H1 (cell line): ENCODE measurements around the gene SPAG16. TPM values are rescaled to one million over a fixed set of nuclear protein-coding genes. Genes with fewer than 3 reads are reported as not detected.

ENCODE experiments used
- CTCF ChIA-PET: fragments of 300-600 bp; sonication (Branson Sonifier 250); formaldehyde crosslinking; loops from one replicate; lab custom pipeline; 2021; ENCODE audit not compliant: partially characterized antibody; lab: Charles Lee
- POLR2A ChIA-PET: fragments of 300-600 bp; sonication (Branson Sonifier 250); formaldehyde crosslinking; loops from one replicate; lab custom pipeline; 2021; ENCODE audit warnings: inconsistent platforms; ENCODE audit not compliant: partially characterized antibody; lab: Charles Lee
- DNase-seq, 2 experiments: peaks; one replicate each; pipeline versions ENCODE4 v3.0.0 to v3.0.0-alpha.2; 2010 to 2022; ENCODE audit warnings: low spot score in 2 of 2, low read depth in 1 of 2, mixed read lengths in 1 of 2
- FAIRE-seq: peaks from 2 replicates; lab custom pipeline; 2011; peaks lifted over from hg19 to GRCh38; lab: Jason Lieb, UNC
- H2AFZ ChIP-seq: 2 replicates; pipeline ENCODE4 v1.8.1; 2012; ENCODE audit warnings: low read length, inconsistent platforms
- H2AK5ac ChIP-seq: 2 replicates; pipeline ENCODE4 v1.6.1; 2013; ENCODE audit warnings: low read depth, low read length
- H2BK120ac ChIP-seq: replicated peaks from 2 replicates; pipeline ENCODE3; 2013; ENCODE audit warnings: low read depth, low read length, inconsistent platforms
- H2BK12ac ChIP-seq: 2 replicates; pipeline ENCODE4 v1.6.1; 2013; ENCODE audit warnings: low read depth, low read length
- H2BK15ac ChIP-seq: 2 replicates; pipeline ENCODE4 v1.6.1; 2013; ENCODE audit warnings: low read length
- H2BK20ac ChIP-seq: 2 replicates; pipeline ENCODE4 v1.6.1; 2013; ENCODE audit warnings: low read length
- H2BK5ac ChIP-seq: 2 replicates; pipeline ENCODE4 v1.6.1; 2013; ENCODE audit warnings: low read depth, low read length
- H3K14ac ChIP-seq: 2 replicates; pipeline ENCODE4 v1.6.1; 2013; ENCODE audit warnings: inconsistent platforms; ENCODE audit not compliant: insufficient read length
- H3K18ac ChIP-seq: 2 replicates; pipeline ENCODE4 v1.6.1; 2013; ENCODE audit warnings: low read length; ENCODE audit errors: extremely low read depth
- H3K23ac ChIP-seq: 2 replicates; pipeline ENCODE4 v1.6.1; 2013; ENCODE audit warnings: inconsistent platforms; ENCODE audit not compliant: insufficient read length
- H3K23me2 ChIP-seq: 2 replicates; pipeline ENCODE4 v1.6.1; 2013; ENCODE audit warnings: low read depth, low read length
- H3K27ac ChIP-seq: 2 replicates; pipeline ENCODE4 v1.6.1; 2011; ENCODE audit warnings: low read depth, low read length, inconsistent platforms
- H3K27me3 ChIP-seq, 4 experiments: replicated peaks in 1 of 4; 1 replicate in 1 of 4; 2 replicates in 3 of 4; pipeline versions ENCODE4 v1.6.1 to v1.8.1; 2011 to 2013; ENCODE audit warnings: low read length in 3 of 4, mild to moderate bottlenecking in 3 of 4, inconsistent platforms in 2 of 4, mixed read lengths in 2 of 4, moderate library complexity in 1 of 4; ENCODE audit not compliant: control insufficient read depth in 3 of 4, insufficient read depth in 3 of 4; ENCODE audit errors: extremely low read depth in 1 of 4
- H3K36me3 ChIP-seq, 4 experiments: 2 replicates each; pipeline versions ENCODE4 v1.6.1 to v1.8.1; 2011 to 2013; ENCODE audit warnings: mild to moderate bottlenecking in 4 of 4, low read length in 3 of 4, moderate library complexity in 2 of 4, control low read depth in 1 of 4, inconsistent platforms in 1 of 4; ENCODE audit not compliant: insufficient read depth in 4 of 4, control insufficient read depth in 2 of 4
- H3K4ac ChIP-seq: replicated peaks from 2 replicates; pipeline ENCODE3; 2013; ENCODE audit warnings: low read length, low read depth, mixed read lengths, inconsistent platforms; ENCODE audit not compliant: insufficient read length
- H3K4me1 ChIP-seq, 4 experiments: replicated peaks in 1 of 4; 1 replicate in 1 of 4; 2 replicates in 3 of 4; pipeline versions ENCODE4 v1.6.1 to v1.8.1; 2011 to 2013; ENCODE audit warnings: low read length in 3 of 4, inconsistent platforms in 2 of 4, mixed read lengths in 1 of 4; ENCODE audit not compliant: insufficient read depth in 4 of 4, control insufficient read depth in 3 of 4
- H3K4me2 ChIP-seq, 2 experiments: 2 replicates each; pipeline versions ENCODE4 v1.6.1 to v1.8.1; 2011 to 2013; ENCODE audit warnings: low read depth in 2 of 2, low read length in 2 of 2, control low read depth in 1 of 2, inconsistent platforms in 1 of 2, mild to moderate bottlenecking in 1 of 2; ENCODE audit not compliant: insufficient read depth in 1 of 2
- H3K4me3 ChIP-seq, 4 experiments: fragments of 200-600, 300-600 bp in 1 of 4; sonication (generic), shearing (Covaris generic), sonication (Bioruptor Twin) in 1 of 4; 2 replicates each; pipeline versions ENCODE4 v1.5.1 to v1.8.1; 2011 to 2016; ENCODE audit warnings: low read length in 4 of 4, low read depth in 3 of 4, control low read depth in 2 of 4, inconsistent platforms in 2 of 4, mild to moderate bottlenecking in 2 of 4, mixed read lengths in 1 of 4, moderate library complexity in 1 of 4; ENCODE audit not compliant: insufficient read depth in 2 of 4; ENCODE audit errors: extremely low read depth in 1 of 4
- H3K56ac ChIP-seq: replicated peaks from 2 replicates; pipeline ENCODE3; 2013; ENCODE audit warnings: low read depth, mild to moderate bottlenecking, mixed read lengths, low read length, inconsistent platforms; ENCODE audit not compliant: insufficient read length
- H3K79me1 ChIP-seq: 2 replicates; pipeline ENCODE4 v1.6.1; 2013; ENCODE audit warnings: low read depth, low read length, control low read depth
- H3K79me2 ChIP-seq, 2 experiments: 2 replicates each; pipeline versions ENCODE4 v1.6.1 to v1.8.1; 2012 to 2013; ENCODE audit warnings: low read length in 2 of 2, mild to moderate bottlenecking in 2 of 2, inconsistent platforms in 1 of 2; ENCODE audit not compliant: insufficient read depth in 2 of 2, control insufficient read depth in 1 of 2
- H3K9ac ChIP-seq, 4 experiments: replicated peaks in 1 of 4; 1 replicate in 1 of 4; 2 replicates in 3 of 4; pipeline versions ENCODE4 v1.6.1 to v1.8.1; 2011 to 2013; ENCODE audit warnings: low read depth in 3 of 4, low read length in 3 of 4, control low read depth in 2 of 4, mild to moderate bottlenecking in 2 of 4, moderate library complexity in 2 of 4, inconsistent platforms in 1 of 4; ENCODE audit errors: extremely low read depth in 1 of 4
- H3K9me3 ChIP-seq, 2 experiments: 2 replicates each; pipeline versions ENCODE4 v1.6.1 to v1.8.1; 2012 to 2013; ENCODE audit warnings: mild to moderate bottlenecking in 2 of 2, moderate library complexity in 2 of 2, control low read depth in 1 of 2, inconsistent platforms in 1 of 2, low read depth in 1 of 2, low read length in 1 of 2, mixed read lengths in 1 of 2; ENCODE audit not compliant: insufficient read depth in 2 of 2
- H4K20me1 ChIP-seq, 2 experiments: replicated peaks in 1 of 2; 2 replicates each; pipeline versions ENCODE3 to v1.8.1; 2011 to 2013; ENCODE audit warnings: inconsistent platforms in 2 of 2, low read length in 2 of 2, mild to moderate bottlenecking in 1 of 2; ENCODE audit not compliant: insufficient read depth in 2 of 2, control insufficient read depth in 1 of 2
- H4K5ac ChIP-seq: 2 replicates; pipeline ENCODE4 v1.6.1; 2013; ENCODE audit warnings: low read length, low read depth, mixed read lengths, inconsistent platforms; ENCODE audit not compliant: insufficient read length
- H4K8ac ChIP-seq: 2 replicates; pipeline ENCODE4 v1.8.0; 2013; ENCODE audit warnings: mild to moderate bottlenecking, moderate library complexity, low read length, inconsistent platforms; ENCODE audit not compliant: insufficient read depth; ENCODE audit errors: extremely low read depth
- H4K91ac ChIP-seq: replicated peaks from 2 replicates; pipeline ENCODE3; 2013; ENCODE audit warnings: low read length, mixed read lengths, inconsistent platforms; ENCODE audit not compliant: insufficient read length
- CEBPB ChIP-seq: IDR thresholded peaks from 2 replicates; pipeline ENCODE4 v1.6.1; 2012; ENCODE audit warnings: low read depth, low read length
- CHD1 ChIP-seq: IDR thresholded peaks from 2 replicates; pipeline ENCODE4 v1.6.1; 2012; ENCODE audit warnings: low read depth, low read length, improper control_type of control experiment
- CREB1 ChIP-seq: IDR thresholded peaks from 2 replicates; pipeline ENCODE4 v1.6.1; 2012; ENCODE audit warnings: inconsistent platforms
- CTBP2 ChIP-seq: IDR thresholded peaks from 2 replicates; pipeline ENCODE4 v1.7.0; 2011; ENCODE audit warnings: borderline replicate concordance, mild to moderate bottlenecking, moderate library complexity, mixed read lengths, low read length; ENCODE audit not compliant: insufficient read depth, insufficient read length
- HDAC6 ChIP-seq: IDR thresholded peaks from one replicate; pipeline ENCODE4 v1.7.1; 2012; ENCODE audit warnings: low read depth, mild to moderate bottlenecking, inconsistent platforms, low read length, moderate library complexity
- JUND ChIP-seq: IDR thresholded peaks from 2 replicates; pipeline ENCODE4 v1.6.1; 2011; ENCODE audit warnings: mild to moderate bottlenecking, improper control_type of control experiment, low read length
- SIN3A ChIP-seq, 2 experiments: IDR thresholded peaks in 1 of 2; conservative IDR thresholded peaks in 1 of 2; 2 replicates each; pipeline ENCODE4 v1.6.1; 2011 to 2012; ENCODE audit warnings: low read length in 2 of 2, improper control_type of control experiment in 1 of 2, low read depth in 1 of 2, mild to moderate bottlenecking in 1 of 2
- TBP ChIP-seq: IDR thresholded peaks from 2 replicates; pipeline ENCODE4 v1.6.1; 2011; ENCODE audit warnings: low read depth, low read length, improper control_type of control experiment
- TCF12 ChIP-seq: IDR thresholded peaks from 2 replicates; pipeline ENCODE4 v1.6.1; 2011; ENCODE audit warnings: low read depth, mild to moderate bottlenecking, low read length
- WGBS, 2 experiments: shearing (Covaris generic) in 1 of 2; methylation state at CpG; one replicate each; pipeline versions ENCODE4 v1.1.6 to v1.1.7; 2013 to 2015; ENCODE audit warnings: low lambda C conversion rate in 2 of 2, mixed read lengths in 2 of 2, inconsistent platforms in 1 of 2, low coverage in 1 of 2, missing lambda C conversion rate in 1 of 2; ENCODE audit not compliant: insufficient replicate concordance in 2 of 2, insufficient coverage in 1 of 2, insufficient read length in 1 of 2; ENCODE audit errors: extremely low coverage in 1 of 2, missing lambda C conversion rate in 1 of 2; 5-methylcytosine and 5-hydroxymethylcytosine counted together
- polyA plus RNA-seq, 7 experiments: library from polyadenylated mRNA; depleted of rRNA in 3 of 7; stranded (reverse) in 5 of 7; unstranded in 2 of 7; fragments of >200 nt in 5 of 7; fragments of 200-250 nt in 2 of 7; gene quantifications; 1 replicate in 5 of 7; 2 replicates in 1 of 7; 4 replicates in 1 of 7; pipeline versions ENCODE4 v1.2.1 to v1.2.3, GENCODE V29; 2011 to 2013; ENCODE audit warnings: missing spikeins in 2 of 7, mixed read lengths in 2 of 7
- total RNA-seq: library from RNA; stranded (reverse); fragmentation: NEBNext Ultra II Directional; extraction: Animal tissue kit (Norgen Biotek cat#: 25700); gene quantifications from 2 replicates; pipeline ENCODE4 v1.2.1, GENCODE V29; 2021
- TF ChIP-seq, protein P1 (sequence below): IDR thresholded peaks from 2 replicates; pipeline ENCODE4 v1.6.1; 2012; ENCODE audit warnings: low read length, inconsistent platforms
- TF ChIP-seq, protein P2 (sequence below): IDR thresholded peaks from 2 replicates; pipeline ENCODE4 v1.6.1; 2011; ENCODE audit warnings: low read length, improper control_type of control experiment

SPAG16 gene
- total and polyA plus RNA-seq, 2 of the 8 experiments (the other 6 are each of a cell fraction or from before 2014, with no cell fraction given): 6.0 to 14.9 TPM

DNA sequence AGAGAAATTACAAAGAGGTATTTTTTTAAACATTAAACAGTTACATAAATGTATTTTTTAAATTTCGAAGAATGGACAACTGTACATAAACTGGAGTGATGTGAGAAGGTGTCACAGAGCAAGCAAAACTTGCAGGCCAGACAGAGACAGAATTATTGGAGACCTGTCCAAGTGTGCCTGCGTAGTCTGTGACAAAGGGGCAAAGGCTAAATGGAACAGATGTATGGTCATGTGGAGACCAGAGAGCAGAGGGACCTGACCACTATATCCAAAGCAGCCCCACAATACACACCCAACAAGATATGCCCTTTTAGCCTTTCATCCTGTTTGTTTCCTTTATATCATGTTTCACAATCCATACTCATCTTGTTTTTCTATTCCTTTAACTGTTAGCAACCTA is 901.3 kb downstream of the SPAG16 start:
- H3K27me3 ChIP-seq: no peaks in the 10 kb centered on the region
- H3K79me1 ChIP-seq: no peaks in the 10 kb centered on the region
- H4K5ac ChIP-seq: no peak overlapping the region
- no peak overlapping the region for H3K18ac ChIP-seq
- H2BK5ac ChIP-seq: no peak overlapping the region
- H3K79me2 ChIP-seq: no peaks in the 10 kb centered on the region
- no peak overlapping the region for H4K91ac ChIP-seq
- no peak overlapping the region for H3K4me2 ChIP-seq
- no peak overlapping the region for H4K8ac ChIP-seq
- H3K4ac ChIP-seq: no peak overlapping the region
- H2BK12ac ChIP-seq: no peak overlapping the region
- H3K9me3 ChIP-seq: no peaks in the 10 kb centered on the region
- no peak overlapping the region for H2BK120ac ChIP-seq
- FAIRE-seq (no peak), DNase-seq (no peak)
- no peaks in the 10 kb centered on the region for H3K36me3 ChIP-seq
- no peak overlapping the region for H3K9ac ChIP-seq
- 0 out of 2 replicates have a peak overlapping the region, but pooled peaks have one; percentile 28 for H2BK20ac ChIP-seq
- H3K27ac ChIP-seq: no peak overlapping the region
- no peak overlapping the region for H2BK15ac ChIP-seq
- no peak overlapping the region for H3K56ac ChIP-seq
- POLR2A ChIA-PET: no interaction called here
- no peak overlapping the region for H2AK5ac ChIP-seq
- H2AFZ ChIP-seq: no peak overlapping the region
- CTCF ChIA-PET: interaction anchor here (1.0 to 2.1 kb wide), 2 partner anchors 15 to 50 kb away, joined by 3 to 6 read pairs; no protein-coding TSS in a partner anchor
- no peaks in the 10 kb centered on the region for H3K23me2 ChIP-seq
- H3K23ac ChIP-seq: no peak overlapping the region
- peaks cover 0 to 3% (median 0%) of the 10 kb centered on the region in 4 experiments; a peak in 1 of 7 replicates for H3K4me1 ChIP-seq
- H3K4me3 ChIP-seq: no peak overlapping the region
- H4K20me1 ChIP-seq: no peaks in the 10 kb centered on the region
- no peak overlapping the region for H3K14ac ChIP-seq
- 92% methylated on average over 2 of the region's 2 CpGs; no CpG with 5 or more reads in 1 of the 2 experiments for WGBS, 2 experiments
- TF ChIP-seq SIN3A (conservative IDR thresholded peaks at IDR 0.05 in 1 of 2, IDR thresholded peaks at IDR 0.05 in 1 of 2; ENCODE audit: low read depth in 1 of 2, low read length in 2 of 2) (no peak), TCF12 (no peak), JUND (no peak), CREB1 (no peak), CTBP2 (no peak), TBP (no peak), HDAC6 (no peak), CEBPB (no peak), CHD1 (no peak)
- TF ChIP-seq, protein P1, sequence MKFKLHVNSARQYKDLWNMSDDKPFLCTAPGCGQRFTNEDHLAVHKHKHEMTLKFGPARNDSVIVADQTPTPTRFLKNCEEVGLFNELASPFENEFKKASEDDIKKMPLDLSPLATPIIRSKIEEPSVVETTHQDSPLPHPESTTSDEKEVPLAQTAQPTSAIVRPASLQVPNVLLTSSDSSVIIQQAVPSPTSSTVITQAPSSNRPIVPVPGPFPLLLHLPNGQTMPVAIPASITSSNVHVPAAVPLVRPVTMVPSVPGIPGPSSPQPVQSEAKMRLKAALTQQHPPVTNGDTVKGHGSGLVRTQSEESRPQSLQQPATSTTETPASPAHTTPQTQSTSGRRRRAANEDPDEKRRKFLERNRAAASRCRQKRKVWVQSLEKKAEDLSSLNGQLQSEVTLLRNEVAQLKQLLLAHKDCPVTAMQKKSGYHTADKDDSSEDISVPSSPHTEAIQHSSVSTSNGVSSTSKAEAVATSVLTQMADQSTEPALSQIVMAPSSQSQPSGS: no peak
- TF ChIP-seq, protein P2, sequence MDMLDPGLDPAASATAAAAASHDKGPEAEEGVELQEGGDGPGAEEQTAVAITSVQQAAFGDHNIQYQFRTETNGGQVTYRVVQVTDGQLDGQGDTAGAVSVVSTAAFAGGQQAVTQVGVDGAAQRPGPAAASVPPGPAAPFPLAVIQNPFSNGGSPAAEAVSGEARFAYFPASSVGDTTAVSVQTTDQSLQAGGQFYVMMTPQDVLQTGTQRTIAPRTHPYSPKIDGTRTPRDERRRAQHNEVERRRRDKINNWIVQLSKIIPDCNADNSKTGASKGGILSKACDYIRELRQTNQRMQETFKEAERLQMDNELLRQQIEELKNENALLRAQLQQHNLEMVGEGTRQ: no peak
